Thymus (tissue), 11 donors: Measurements from ENCODE around the gene KIF2C. TPM values are rescaled to one million over a fixed set of nuclear protein-coding genes. Genes with fewer than 3 reads are reported as not detected.
"Not testable (repeated sequence)": the region's sequence is repeated elsewhere in the genome, so short reads cannot be mapped to it uniquely, and the experiment has no call there.

ENCODE experiments used
- DNase-seq, 9 donors: peaks; one replicate each; pipeline ENCODE4 v3.0.0-alpha.2; 2013; ENCODE audit warnings: low spot score in 9 of 9, low read depth in 6 of 9, missing footprints in 1 of 9
- H3K27ac ChIP-seq, 2 donors: one replicate each; pipeline ENCODE4 v1.5.1; 2013; ENCODE audit warnings: control low read depth in 1 of 2, low read depth in 1 of 2, low read length in 1 of 2, mild to moderate bottlenecking in 1 of 2, moderate library complexity in 1 of 2
- H3K27me3 ChIP-seq, 2 donors: one replicate each; pipeline ENCODE4 v1.5.1; 2013; ENCODE audit warnings: low read length in 1 of 2; ENCODE audit not compliant: control insufficient read depth in 2 of 2, insufficient read depth in 1 of 2
- H3K36me3 ChIP-seq, 2 donors: one replicate each; pipeline ENCODE4 v1.5.1; 2013; ENCODE audit warnings: low read length in 1 of 2, mild to moderate bottlenecking in 1 of 2, moderate library complexity in 1 of 2; ENCODE audit not compliant: control insufficient read depth in 2 of 2, insufficient read depth in 2 of 2
- H3K4me1 ChIP-seq, 2 donors: one replicate each; pipeline ENCODE4 v1.5.1; 2013; ENCODE audit warnings: low read length in 2 of 2; ENCODE audit not compliant: control insufficient read depth in 2 of 2, insufficient read depth in 2 of 2
- H3K4me3 ChIP-seq, 2 donors: one replicate each; pipeline ENCODE4 v1.5.1; 2013; ENCODE audit warnings: low read length in 2 of 2, control low read depth in 1 of 2, mild to moderate bottlenecking in 1 of 2
- H3K9me3 ChIP-seq, 2 donors: one replicate each; pipeline ENCODE4 v1.5.1; 2013; ENCODE audit warnings: low read length in 1 of 2, mild to moderate bottlenecking in 1 of 2; ENCODE audit not compliant: control insufficient read depth in 2 of 2, insufficient read depth in 1 of 2
- WGBS: extraction: QIAGEN DNeasy Blood & Tissue Kit; methylation state at CpG from one replicate; pipeline ENCODE4 v1.1.7; 2013; 5-methylcytosine and 5-hydroxymethylcytosine counted together
- polyA plus RNA-seq: library from polyadenylated mRNA; stranded (reverse); fragments of 200-250 nt; gene quantifications from one replicate; pipeline ENCODE4 v1.2.3, GENCODE V29; 2013
- total RNA-seq: library from RNA; stranded (reverse); fragments of 120-200 nt; gene quantifications from one replicate; pipeline ENCODE4 v1.2.4, GENCODE V29; 2013
- donor health status: healthy.

Gene KIF2C
- total and polyA plus RNA-seq, 2 donors, result 6.2 to 42.1 TPM

GRCh38 chr1:44797886-44798285, 58.2 kb downstream of the KIF2C start:
- not testable (repeated sequence) for H3K36me3 ChIP-seq, H3K4me3 ChIP-seq, DNase-seq, H3K27ac ChIP-seq, H3K9me3 ChIP-seq, H3K27me3 ChIP-seq
- peaks cover 2 to 35% of the 10 kb centered on the region in 2 donors for H3K4me1 ChIP-seq
- 96% methylated on average over 8 of the region's 8 CpGs for WGBS

GRCh38 chr1:44798481-44799365, 59.1 kb downstream of the KIF2C start:
- DNase-seq, result no peak
- H3K4me3 ChIP-seq, result no peak overlapping the region
- H3K36me3 ChIP-seq, result peaks cover 11 to 13% of the 10 kb centered on the region in 2 donors
- H3K9me3 ChIP-seq, result no peaks in the 10 kb centered on the region
- H3K4me1 ChIP-seq, result peaks cover 2 to 39% of the 10 kb centered on the region in 2 donors
- 96% methylated on average over 10 of the region's 10 CpGs for WGBS
- no peaks in the 10 kb centered on the region for H3K27me3 ChIP-seq
- H3K27ac ChIP-seq, result no peak overlapping the region

DNA sequence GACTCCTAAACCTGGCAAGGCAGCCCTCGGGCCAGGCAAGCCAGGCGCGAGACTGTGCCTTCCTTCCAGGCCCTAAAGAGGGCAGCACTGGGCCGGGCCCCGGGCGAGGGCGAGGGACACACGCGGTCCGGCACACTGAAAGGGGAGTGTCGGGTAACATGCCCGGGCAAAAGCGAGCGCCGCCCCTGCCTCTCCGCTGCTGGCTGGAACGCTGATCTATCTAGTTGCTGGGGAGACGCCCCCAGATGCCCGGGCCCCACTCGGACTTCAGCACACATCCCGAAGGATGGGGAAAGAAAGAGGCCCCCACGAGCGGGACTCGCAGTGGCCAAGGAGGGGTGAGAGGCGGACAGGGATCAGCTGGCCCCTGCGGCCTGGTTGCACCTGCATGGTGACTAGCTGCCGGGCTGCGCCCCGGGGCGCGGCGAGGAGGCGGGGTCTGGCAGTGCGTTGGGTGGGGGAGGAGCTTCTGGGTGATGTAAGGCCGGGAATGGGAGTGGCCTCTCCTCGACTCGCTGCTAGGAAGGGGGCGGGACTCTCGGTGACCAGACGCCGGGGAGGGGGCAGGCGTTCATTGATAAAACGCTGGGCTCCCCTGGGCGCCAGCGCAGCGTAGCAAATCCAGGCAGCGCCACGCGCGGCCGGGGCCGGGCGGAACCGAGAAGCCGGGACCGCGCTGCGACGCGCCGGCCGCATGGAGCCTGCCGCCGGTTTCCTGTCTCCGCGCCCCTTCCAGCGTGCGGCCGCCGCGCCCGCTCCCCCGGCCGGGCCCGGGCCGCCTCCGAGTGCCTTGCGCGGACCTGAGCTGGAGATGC, 60.3 kb downstream of the KIF2C start, which contains the start of gene PLK3:
Gene PLK3 (plus strand): TSS at position 608 of the 815 bp plus-strand sequence. CDS start 87 bp downstream, at position 695.
- WGBS, result under 1% methylated on average over 79 of the region's 79 CpGs
- DNase-seq, result peak; percentile 91 to 97 (median 95)
- Histone ChIP-seq H3K36me3 (peaks cover 23 to 24% of the 10 kb centered on the region in 2 donors), H3K4me1 (peaks cover 2 to 39% of the 10 kb centered on the region in 2 donors), H3K9me3 (no peaks in the 10 kb centered on the region), H3K27ac (peak within 1 kb of the TSS; percentile 90 to 98), H3K4me3 (peak within 1 kb of the TSS; percentile 80 to 81), H3K27me3 (no peaks in the 10 kb centered on the region)

- 87% methylated on average over 13 of the region's 13 CpGs for WGBS
- peak overlapping the region; percentile 21 to 26 for H3K27ac ChIP-seq
- DNase-seq, result no peak
- H3K27me3 ChIP-seq, result no peaks in the 10 kb centered on the region
- H3K4me1 ChIP-seq, result peaks cover 3 to 43% of the 10 kb centered on the region in 2 donors
- no peaks in the 10 kb centered on the region for H3K9me3 ChIP-seq
- peak overlapping the region; percentile 24 to 37 for H3K4me3 ChIP-seq
- peaks cover 36% of the 10 kb centered on the region in 2 donors for H3K36me3 ChIP-seq
Measured at GRCh38 chr1:44801491-44802305, 62.1 kb downstream of the KIF2C start.

DNA sequence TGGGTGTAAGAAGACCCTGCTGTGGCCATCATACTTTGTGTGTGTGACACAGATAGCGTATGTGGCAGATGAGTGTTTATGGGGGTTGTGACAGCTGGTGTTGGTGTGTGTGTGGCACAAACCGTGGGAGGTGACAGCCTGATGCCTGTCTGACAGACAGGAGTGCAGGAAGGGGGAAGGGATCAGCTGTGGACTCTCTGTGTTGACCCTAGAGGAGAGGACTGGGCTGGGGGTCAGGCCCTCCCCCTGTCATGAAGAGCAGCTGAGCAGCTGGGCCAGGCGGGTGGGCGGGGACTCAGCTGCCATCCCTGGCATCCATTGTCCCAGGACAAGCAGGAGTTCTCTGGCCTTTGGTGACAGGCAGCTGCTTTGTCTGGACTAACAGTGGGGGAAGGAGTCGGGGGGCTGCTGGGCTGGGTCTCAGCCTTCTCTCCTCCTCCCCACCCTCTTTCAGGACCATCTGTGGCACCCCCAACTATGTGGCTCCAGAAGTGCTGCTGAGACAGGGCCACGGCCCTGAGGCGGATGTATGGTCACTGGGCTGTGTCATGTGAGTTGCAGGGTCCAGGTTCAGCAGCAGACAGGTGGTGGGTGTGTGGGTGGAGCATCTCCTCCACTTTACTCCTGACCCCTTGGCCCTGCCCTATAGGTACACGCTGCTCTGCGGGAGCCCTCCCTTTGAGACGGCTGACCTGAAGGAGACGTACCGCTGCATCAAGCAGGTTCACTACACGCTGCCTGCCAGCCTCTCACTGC, 62.8 kb downstream of the KIF2C start:
- no peaks in the 10 kb centered on the region for H3K27me3 ChIP-seq
- H3K9me3 ChIP-seq, result no peaks in the 10 kb centered on the region
- no peak for DNase-seq
- WGBS, result 96% methylated on average over 13 of the region's 13 CpGs
- no peak overlapping the region for H3K27ac ChIP-seq
- H3K4me1 ChIP-seq, result peaks cover 10 to 50% of the 10 kb centered on the region in 2 donors
- H3K4me3 ChIP-seq, result peak overlapping the region; percentile 24 to 37
- peaks cover 36 to 43% of the 10 kb centered on the region in 2 donors for H3K36me3 ChIP-seq

DNA sequence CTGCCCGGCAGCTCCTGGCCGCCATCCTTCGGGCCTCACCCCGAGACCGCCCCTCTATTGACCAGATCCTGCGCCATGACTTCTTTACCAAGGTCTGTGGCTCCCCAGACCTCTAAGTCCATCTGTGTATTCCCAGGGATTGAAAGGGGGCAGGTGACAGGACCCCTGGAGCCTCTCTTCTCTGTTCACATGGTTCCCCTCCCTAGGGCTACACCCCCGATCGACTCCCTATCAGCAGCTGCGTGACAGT, 63.4 kb downstream of the KIF2C start:
- H3K36me3 ChIP-seq, result peaks cover 36 to 43% of the 10 kb centered on the region in 2 donors
- H3K27me3 ChIP-seq, result no peaks in the 10 kb centered on the region
- H3K4me1 ChIP-seq, result peaks cover 15 to 56% of the 10 kb centered on the region in 2 donors
- no peak overlapping the region for H3K4me3 ChIP-seq
- DNase-seq, result no peak
- 98% methylated on average over 9 of the region's 9 CpGs for WGBS
- no peak overlapping the region for H3K27ac ChIP-seq
- H3K9me3 ChIP-seq, result peaks cover 0 to 4% of the 10 kb centered on the region in 2 donors

DNA sequence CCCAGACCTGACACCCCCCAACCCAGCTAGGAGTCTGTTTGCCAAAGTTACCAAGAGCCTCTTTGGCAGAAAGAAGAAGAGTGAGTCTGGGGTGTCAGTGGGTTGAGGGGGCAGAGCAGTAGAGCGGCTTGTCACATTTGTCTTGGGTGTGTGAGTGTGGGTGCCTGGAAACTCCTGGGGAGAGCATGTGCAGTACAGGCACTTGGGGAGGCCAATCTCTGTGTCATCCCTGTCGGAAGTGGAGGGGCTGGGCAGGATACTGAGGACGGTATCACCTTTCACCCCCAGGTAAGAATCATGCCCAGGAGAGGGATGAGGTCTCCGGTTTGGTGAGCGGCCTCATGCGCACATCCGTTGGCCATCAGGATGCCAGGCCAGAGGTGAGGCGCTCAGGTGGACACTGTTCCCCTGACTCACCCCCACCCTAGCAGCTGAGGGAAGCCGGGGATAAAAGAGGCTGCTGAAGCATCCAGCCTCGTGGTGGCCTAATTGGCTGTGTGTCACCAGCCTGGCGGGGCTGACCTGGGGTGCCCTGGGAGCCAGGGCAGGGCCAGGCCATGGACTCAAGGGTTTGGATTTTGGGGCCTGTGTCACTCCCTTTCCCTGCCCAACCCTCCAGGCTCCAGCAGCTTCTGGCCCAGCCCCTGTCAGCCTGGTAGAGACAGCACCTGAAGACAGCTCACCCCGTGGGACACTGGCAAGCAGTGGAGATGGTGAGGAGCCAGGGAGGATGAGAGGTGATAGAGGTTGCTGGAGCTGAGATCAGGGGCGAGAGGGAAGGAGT, 63.9 kb downstream of the KIF2C start:
- Histone ChIP-seq H3K4me3 (no peak overlapping the region), H3K27ac (no peak overlapping the region), H3K27me3 (no peaks in the 10 kb centered on the region), H3K36me3 (peaks cover 36 to 43% of the 10 kb centered on the region in 2 donors), H3K9me3 (peaks cover 0 to 7% of the 10 kb centered on the region in 2 donors), H3K4me1 (peaks cover 21 to 61% of the 10 kb centered on the region in 2 donors)
- 97% methylated on average over 13 of the region's 13 CpGs for WGBS
- no peak for DNase-seq
